Central memory CD8-positive, alpha-beta T cell (primary cell): Measurements from ENCODE around the gene CLCNKB.
"Not testable (repeated sequence)": the region's sequence is repeated elsewhere in the genome, so short reads cannot be mapped to it uniquely, and the experiment has no call there.

ENCODE experiments used
- ATAC-seq: fragments of 150-1000 bp; cut with Tn5 transposase; replicated peaks from 2 replicates; pipeline ENCODE4 v1.10.0; 2022; ENCODE audit warnings: mild to moderate bottlenecking, moderate FRiP score, moderate number of reproducible peaks; ENCODE audit not compliant: poor library complexity, severe bottlenecking; ENCODE audit errors: extremely low read depth
- DNase-seq, 2 donors: peaks; one replicate each; pipeline ENCODE4 v3.0.0; 2021; ENCODE audit warnings: low spot score in 2 of 2
- H3K27ac Mint-ChIP-seq: one replicate; pipeline ENCODE4 v1.8.0; 2022; ENCODE audit warnings: low read depth, mild to moderate bottlenecking, moderate library complexity, mixed read lengths
- H3K27me3 Mint-ChIP-seq: one replicate; pipeline ENCODE4 v1.8.0; 2022; ENCODE audit warnings: mixed read lengths
- H3K36me3 Mint-ChIP-seq: one replicate; pipeline ENCODE4 v1.8.0; 2022; ENCODE audit warnings: mild to moderate bottlenecking, moderate library complexity, mixed read lengths; ENCODE audit not compliant: insufficient read depth
- H3K4me1 Mint-ChIP-seq: one replicate; pipeline ENCODE4 v1.8.0; 2022; ENCODE audit warnings: mixed read lengths
- H3K4me3 Mint-ChIP-seq: one replicate; pipeline ENCODE4 v1.8.0; 2022; ENCODE audit warnings: mild to moderate bottlenecking, moderate library complexity, mixed read lengths
- H3K9me3 Mint-ChIP-seq: one replicate; pipeline ENCODE4 v1.8.0; 2022; ENCODE audit warnings: mixed read lengths

Gene CLCNKB

DNA sequence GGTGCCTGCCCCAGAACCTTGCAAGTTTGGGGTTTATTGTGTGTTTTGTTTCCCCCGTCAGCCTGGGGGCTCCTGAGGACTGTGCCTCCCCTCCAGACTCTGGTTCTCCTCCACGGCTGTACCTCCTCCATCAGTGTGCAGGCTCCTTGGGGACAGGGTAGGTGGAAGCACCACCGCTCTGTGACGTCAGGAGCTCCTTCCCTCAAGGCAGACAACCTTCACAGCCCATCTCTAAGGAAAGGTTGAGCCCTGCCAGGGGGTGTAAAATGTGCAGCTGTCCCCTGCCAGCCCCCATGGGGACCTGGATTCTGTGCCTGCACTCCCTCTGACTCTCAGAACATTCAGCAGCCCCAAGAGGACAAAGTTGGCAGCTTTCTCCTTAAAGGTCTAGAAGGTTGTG is 25.3 kb upstream of the CLCNKB start:
- Mint-ChIP-seq H3K4me3 (no peak overlapping the region), H3K36me3 (no peaks in the 10 kb centered on the region), H3K4me1 (no peaks in the 10 kb centered on the region), H3K27me3 (peaks cover 50% of the 10 kb centered on the region), H3K27ac (no peak overlapping the region), H3K9me3 (no peaks in the 10 kb centered on the region)
- ATAC-seq (no peak), DNase-seq (no peak)

DNA sequence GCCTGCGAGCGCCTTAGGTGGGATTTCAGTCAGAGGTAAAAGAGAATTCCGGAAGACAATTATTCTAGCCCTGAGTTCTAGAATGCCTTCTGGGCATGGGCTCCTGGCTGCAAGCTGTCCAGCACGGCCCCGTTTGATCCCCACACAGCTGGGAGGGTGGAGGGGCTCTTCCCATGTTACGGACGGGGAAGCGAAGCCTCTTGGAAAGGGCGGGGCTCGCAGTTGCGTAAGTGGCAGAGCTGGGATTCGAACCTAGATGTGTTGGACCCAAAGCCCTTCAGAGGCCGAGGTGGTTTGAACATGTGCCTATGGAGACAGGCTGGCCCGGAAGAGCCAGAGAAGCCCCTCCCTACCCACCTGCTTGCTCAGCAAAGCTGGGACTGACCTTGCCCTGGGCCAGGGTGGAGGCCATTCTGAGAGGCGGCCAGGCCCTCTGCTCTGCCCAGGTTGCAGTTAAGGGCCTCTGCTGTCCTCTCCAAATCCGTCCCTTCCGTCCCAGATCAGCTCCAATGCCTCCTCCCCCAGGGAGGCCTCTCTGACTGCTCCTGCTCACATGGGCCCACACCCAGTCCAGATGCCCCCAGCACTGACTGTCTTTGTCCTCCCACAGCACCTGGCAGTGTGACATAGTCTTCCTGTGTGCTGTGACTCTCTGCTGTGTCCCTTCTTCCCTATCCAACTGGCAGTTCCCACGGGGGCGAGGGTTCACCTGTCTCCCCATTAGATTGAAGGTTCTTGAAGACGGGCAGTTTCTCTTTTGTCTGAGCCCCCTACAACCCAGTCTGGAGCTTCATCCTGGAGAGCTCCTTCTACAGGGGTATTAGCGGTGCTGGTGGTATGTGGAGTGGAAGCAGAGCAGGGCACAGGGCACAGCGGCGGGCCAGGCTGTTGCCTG is 24.6 kb upstream of the CLCNKB start:
- no peaks in the 10 kb centered on the region for H3K36me3 Mint-ChIP-seq
- ATAC-seq (no peak), DNase-seq (no peak)
- H3K4me1 Mint-ChIP-seq = no peaks in the 10 kb centered on the region
- H3K27ac Mint-ChIP-seq = no peak overlapping the region
- H3K27me3 Mint-ChIP-seq = peaks cover 48% of the 10 kb centered on the region
- no peaks in the 10 kb centered on the region for H3K9me3 Mint-ChIP-seq
- H3K4me3 Mint-ChIP-seq = no peak overlapping the region

DNA sequence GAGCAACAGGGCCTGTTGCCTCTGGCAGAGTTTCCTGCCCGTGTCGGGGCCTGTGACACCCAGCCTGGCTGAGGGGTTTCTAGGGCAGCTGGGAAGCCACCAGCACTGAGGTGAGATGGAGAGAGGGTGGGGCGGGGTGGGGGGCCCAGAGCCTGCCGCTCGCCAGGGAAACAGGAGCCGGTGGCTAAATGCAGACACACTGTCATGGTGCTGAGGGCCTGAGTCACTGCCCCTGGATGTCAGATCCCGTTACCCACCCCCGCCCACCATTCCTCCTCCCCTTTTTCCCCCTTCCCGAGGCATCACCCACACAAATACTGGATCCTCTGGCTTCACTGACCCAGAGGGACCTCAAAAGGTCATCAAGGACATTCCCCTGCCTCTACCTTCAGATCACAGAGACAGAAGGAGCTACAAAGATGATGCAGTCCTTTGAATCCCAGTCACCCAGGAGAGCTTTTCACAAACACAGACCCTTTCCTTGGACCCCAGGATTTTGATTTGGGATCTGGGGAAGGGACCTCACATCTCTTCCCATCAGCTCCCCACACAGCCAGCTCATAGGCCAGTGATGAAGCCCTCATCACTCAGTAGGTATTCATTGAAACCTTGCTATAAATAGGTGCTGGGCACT is 23.8 kb upstream of the CLCNKB start:
- Mint-ChIP-seq H3K4me3 (no peak overlapping the region), H3K27me3 (peaks cover 48% of the 10 kb centered on the region), H3K9me3 (no peaks in the 10 kb centered on the region), H3K27ac (no peak overlapping the region), H3K4me1 (no peaks in the 10 kb centered on the region), H3K36me3 (no peaks in the 10 kb centered on the region)
- ATAC-seq (no peak), DNase-seq (no peak)

DNA sequence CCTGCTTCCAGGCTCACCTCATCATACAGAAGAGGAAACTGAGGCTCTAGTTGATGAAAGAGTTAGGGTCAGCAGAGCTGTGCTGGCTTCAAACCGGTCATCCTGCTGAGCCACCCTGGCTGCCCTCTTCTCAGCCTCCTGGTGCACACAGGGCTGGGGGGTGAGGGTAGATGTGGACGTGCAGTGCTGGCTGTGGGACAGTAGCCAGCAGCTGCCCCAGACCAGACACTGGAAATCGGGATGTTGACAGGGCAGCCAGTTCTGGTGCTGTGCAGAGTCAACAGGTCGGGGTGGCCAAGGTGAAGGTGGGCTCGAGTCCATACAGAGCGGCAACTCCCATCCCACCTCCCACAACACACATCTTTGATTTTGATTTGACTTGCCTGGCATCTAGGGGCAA is 23.3 kb upstream of the CLCNKB start:
- no peaks in the 10 kb centered on the region for H3K9me3 Mint-ChIP-seq
- DNase-seq (no peak), ATAC-seq (no peak)
- H3K4me3 Mint-ChIP-seq = no peak overlapping the region
- H3K4me1 Mint-ChIP-seq = no peaks in the 10 kb centered on the region
- no peak overlapping the region for H3K27ac Mint-ChIP-seq
- H3K36me3 Mint-ChIP-seq = no peaks in the 10 kb centered on the region
- peaks cover 45% of the 10 kb centered on the region for H3K27me3 Mint-ChIP-seq

DNA sequence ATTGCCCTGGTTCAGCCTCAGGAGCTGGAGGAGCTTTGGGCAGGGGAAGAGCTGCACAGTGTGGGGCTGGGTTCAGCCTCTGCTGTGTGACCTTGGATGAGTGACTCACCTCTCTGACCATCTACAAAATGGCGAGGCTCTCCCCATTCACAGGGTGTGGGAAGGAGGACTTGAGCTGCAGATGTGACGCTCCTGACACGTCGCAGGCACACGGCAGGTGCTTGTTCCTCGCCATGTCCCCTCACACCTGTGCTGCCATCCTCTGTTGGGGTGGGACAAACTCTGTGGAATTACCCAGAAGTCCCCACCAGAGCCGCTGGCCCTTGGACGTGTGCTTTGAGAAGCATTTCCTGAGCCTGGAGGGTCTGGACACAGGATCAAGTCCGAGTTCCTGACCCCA is 22.7 kb upstream of the CLCNKB start:
- not testable (repeated sequence) for H3K4me3 Mint-ChIP-seq

DNA sequence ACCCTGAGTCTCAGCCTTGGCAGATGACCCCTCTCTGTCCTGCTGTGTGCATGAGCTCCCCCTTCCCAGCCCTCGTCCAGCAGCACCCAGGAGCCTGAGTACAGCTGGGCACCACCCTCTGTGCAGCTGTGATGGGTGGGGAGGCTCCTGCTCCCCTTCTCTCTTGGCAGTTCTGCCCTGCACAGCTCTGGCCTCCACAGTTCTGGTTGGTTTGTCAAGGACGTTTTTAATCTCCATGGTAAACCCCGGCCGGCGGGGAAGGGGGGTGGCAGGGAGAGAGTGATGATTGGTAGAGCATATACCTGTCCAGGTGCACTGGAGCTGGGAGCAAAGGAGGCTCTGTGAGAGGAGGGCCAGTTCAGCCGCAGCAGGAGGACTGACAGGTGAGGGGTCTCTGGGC is 21.9 kb upstream of the CLCNKB start, which contains the start of gene CLCNKA:
Gene CLCNKA (plus strand): TSS at position 356 of the 400 bp plus-strand sequence. CDS start 584 bp downstream, outside the sequence.
- Mint-ChIP-seq H3K4me3 (no peak within 1 kb of the TSS), H3K9me3 (no peaks in the 10 kb centered on the region), H3K27ac (no peak within 1 kb of the TSS), H3K4me1 (no peaks in the 10 kb centered on the region), H3K36me3 (no peaks in the 10 kb centered on the region), H3K27me3 (peaks cover 34% of the 10 kb centered on the region)
- DNase-seq (no peak), ATAC-seq (no peak)

More for the DNA sequence above, 22.7 kb upstream of the CLCNKB start:
- H3K4me1 Mint-ChIP-seq, H3K9me3 Mint-ChIP-seq, H3K27ac Mint-ChIP-seq, DNase-seq, H3K36me3 Mint-ChIP-seq, ATAC-seq: not testable (repeated sequence)
- H3K27me3 Mint-ChIP-seq = peaks cover 40% of the 10 kb centered on the region

DNA sequence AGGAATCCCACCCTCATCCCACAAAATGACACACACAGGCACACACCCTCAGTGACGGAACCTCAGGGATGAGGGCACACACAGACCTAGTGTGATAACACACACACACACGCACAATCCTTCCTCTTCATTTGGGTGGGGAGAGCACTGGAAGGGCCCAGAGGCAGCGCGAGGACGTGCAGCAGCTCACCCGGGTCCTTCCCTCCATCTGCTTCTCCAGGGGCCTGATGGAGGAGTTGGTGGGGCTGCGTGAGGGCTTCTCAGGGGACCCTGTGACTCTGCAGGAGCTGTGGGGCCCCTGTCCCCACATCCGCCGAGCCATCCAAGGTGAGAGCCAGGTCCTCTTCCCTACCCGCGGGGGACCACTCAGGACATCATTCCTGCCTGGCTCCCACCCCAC is 21.2 kb upstream of the CLCNKB start:
- Mint-ChIP-seq H3K4me1 (no peaks in the 10 kb centered on the region), H3K27me3 (peaks cover 35% of the 10 kb centered on the region), H3K4me3 (no peak overlapping the region), H3K36me3 (no peaks in the 10 kb centered on the region), H3K9me3 (no peaks in the 10 kb centered on the region), H3K27ac (no peak overlapping the region)
- ATAC-seq = no peak
- DNase-seq = no peak

DNA sequence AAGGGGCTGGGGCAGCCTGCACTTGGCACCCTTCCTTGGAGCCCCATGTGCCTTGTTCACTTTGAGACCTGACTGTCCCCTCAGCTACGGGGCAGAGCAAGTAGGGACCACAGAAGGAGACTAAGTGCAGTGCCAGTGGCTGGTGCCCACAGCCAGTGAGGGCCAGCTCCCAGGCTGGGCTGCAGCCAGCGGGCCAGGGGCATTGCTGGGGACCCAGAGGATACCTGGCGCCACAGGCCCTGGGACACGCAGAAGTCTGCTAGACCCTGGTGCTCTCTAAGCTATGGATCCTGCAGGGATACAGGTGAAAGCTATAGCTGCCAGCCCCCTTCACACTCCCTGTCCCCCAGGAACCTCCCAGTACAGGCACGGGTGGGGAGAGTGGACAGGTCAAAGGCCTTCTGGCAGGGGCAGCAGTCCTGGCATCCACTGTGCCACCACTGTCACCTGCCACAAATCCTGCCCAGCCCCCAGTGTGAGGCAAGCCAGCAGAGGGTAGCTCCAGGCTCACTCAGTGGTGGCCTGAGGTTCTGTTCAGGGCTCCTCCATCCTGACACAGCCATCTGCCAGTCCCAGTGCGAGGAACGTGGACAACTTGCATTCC is 20.4 kb upstream of the CLCNKB start:
- H3K36me3 Mint-ChIP-seq = no peaks in the 10 kb centered on the region
- DNase-seq (no peak), ATAC-seq (no peak)
- H3K9me3 Mint-ChIP-seq = no peaks in the 10 kb centered on the region
- no peak overlapping the region for H3K4me3 Mint-ChIP-seq
- peaks cover 42% of the 10 kb centered on the region for H3K27me3 Mint-ChIP-seq
- no peaks in the 10 kb centered on the region for H3K4me1 Mint-ChIP-seq
- H3K27ac Mint-ChIP-seq = no peak overlapping the region

DNA sequence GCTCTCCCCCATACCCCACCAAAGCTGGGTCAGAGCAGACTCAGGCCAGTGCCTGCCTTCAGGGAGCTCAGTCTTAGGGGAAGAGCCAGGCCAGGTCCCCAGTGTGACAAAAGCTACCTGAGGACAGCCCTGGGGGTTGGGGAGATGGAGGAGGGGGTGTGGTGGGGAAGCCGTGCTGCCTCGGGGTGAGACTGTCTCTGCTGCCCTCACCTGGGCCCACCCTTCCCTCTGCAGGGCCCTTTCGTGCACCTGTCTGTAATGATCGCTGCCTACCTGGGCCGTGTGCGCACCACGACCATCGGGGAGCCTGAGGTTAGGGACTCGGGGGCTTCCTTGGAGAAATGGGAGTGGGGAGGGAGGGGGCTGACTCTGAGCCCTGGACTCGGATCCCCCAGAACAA is 17.3 kb upstream of the CLCNKB start:
- ATAC-seq, H3K4me3 Mint-ChIP-seq: not testable (repeated sequence)

DNA sequence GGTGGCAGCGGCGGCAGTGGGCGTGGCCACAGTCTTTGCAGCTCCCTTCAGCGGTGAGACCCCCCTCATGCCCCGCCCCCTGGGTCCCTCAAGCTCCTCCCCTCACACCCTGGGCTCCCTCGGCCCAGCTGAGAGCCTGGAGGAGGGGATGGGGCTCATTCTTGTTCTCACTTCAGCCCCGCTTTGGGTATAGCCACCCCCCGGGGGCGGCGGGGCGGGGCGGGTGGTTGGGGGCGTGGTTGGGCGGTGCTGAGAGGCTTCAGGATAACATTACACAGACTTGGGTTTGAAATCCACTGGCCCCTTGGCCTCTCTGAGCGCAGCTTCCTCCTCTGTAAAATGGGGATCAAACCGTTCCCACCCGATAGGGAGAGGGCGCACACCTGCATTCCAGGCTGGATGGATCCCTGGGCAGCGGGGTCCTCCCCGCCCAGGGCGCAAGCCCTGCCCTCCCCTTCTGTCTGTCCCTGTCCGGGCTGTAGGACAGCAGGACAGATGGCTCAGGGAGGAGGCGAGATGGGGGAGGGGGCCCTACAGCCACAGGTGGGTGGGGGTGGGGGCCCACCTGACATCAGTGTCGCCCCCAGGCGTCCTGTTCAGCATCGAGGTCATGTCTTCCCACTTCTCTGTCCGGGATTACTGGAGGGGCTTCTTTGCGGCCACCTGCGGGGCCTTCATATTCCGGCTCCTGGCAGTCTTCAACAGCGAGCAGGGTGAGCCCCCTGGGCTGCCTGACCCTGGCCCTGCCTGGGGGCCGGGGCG is 16.7 kb upstream of the CLCNKB start:
- ATAC-seq = peak; percentile 32
- H3K27ac Mint-ChIP-seq = no peak overlapping the region
- peak overlapping the region; percentile 23 for H3K4me3 Mint-ChIP-seq
- no peaks in the 10 kb centered on the region for H3K9me3 Mint-ChIP-seq
- H3K27me3 Mint-ChIP-seq = peaks cover 67% of the 10 kb centered on the region
- no peaks in the 10 kb centered on the region for H3K4me1 Mint-ChIP-seq
- no peak for DNase-seq
- no peaks in the 10 kb centered on the region for H3K36me3 Mint-ChIP-seq

More for the DNA sequence above, 17.3 kb upstream of the CLCNKB start:
- not testable (repeated sequence) for H3K4me1 Mint-ChIP-seq, H3K27ac Mint-ChIP-seq, DNase-seq, H3K36me3 Mint-ChIP-seq, H3K9me3 Mint-ChIP-seq
- H3K27me3 Mint-ChIP-seq = peaks cover 67% of the 10 kb centered on the region

DNA sequence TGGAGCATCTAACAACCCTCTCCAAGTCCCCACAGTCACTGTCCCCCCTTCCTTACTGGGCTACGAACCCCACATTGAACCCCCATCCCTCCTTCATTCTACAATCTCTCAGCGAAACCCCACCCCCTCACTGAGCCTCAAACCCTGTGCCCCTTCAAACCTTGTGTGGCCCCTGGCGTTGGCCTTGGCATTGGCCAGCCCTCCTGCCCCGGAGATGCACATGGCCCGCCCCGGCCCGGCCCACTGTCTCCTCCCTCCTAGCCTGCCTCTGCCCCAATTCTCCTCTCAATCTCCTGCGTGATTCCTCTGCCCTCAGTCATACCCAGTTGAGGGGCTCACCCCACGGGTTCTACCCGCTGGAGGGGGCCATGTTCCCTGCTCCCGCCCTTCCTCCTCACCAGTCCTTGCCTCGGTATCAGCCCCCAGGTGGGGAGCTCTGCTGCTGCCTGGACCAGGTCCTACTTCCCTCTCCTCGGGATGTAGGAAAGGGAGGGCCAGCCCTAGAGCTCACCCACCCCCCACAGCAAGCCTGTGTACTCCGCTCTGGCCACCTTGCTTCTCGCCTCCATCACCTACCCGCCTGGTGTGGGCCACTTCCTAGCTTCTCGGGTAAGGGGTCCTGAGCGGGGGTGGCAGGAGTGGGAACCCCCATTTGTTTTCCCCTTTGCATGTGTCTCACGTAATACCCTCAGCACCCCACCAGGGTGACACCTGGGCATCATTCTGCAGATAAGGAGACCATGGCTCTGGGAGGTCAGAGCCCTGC is 15.2 kb upstream of the CLCNKB start:
- Mint-ChIP-seq H3K36me3 (no peaks in the 10 kb centered on the region), H3K27ac (peak overlapping the region; percentile 63), H3K27me3 (peaks cover 63% of the 10 kb centered on the region), H3K4me1 (no peaks in the 10 kb centered on the region), H3K9me3 (no peaks in the 10 kb centered on the region), H3K4me3 (peak overlapping the region; percentile 25)
- no peak for DNase-seq
- no peak for ATAC-seq

DNA sequence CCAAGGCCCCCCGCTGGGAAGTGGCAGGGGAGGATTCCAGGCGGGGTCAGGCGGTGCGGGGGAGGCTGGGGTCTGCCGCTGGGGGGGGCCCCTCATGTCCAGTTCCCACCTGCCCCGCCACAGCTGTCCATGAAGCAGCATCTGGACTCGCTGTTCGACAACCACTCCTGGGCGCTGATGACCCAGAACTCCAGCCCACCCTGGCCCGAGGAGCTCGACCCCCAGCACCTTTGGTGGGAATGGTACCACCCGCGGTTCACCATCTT is 14.6 kb upstream of the CLCNKB start:
- H3K4me1 Mint-ChIP-seq, H3K27ac Mint-ChIP-seq, H3K9me3 Mint-ChIP-seq, H3K36me3 Mint-ChIP-seq, ATAC-seq, DNase-seq, H3K4me3 Mint-ChIP-seq: not testable (repeated sequence)
- peaks cover 60% of the 10 kb centered on the region for H3K27me3 Mint-ChIP-seq
